Subcutaneous adipose tissue (tissue), 4 donors: ENCODE data around the gene HELZ. TPM values are rescaled to one million over a fixed set of nuclear protein-coding genes. Genes with fewer than 3 reads are reported as not detected.

ENCODE experiments used
- total RNA-seq, 4 donors: library from RNA; depleted of rRNA; stranded (reverse); fragments of >200 nt; gene quantifications; one replicate each; pipeline ENCODE4 v1.1.0, GENCODE V29; 2016
- TF ChIP-seq, protein P1 (sequence below): fragments of 450-650 bp; IDR thresholded peaks from one replicate; pipeline ENCODE4 v1.5.1; 2016; ENCODE audit warnings: low read depth, mild to moderate bottlenecking, control low read depth, antibody characterized with exemption, moderate library complexity

The HELZ gene
- total RNA-seq, 4 donors from 2014 or later, result 74.5 to 83.0 (median 76.8) TPM

DNA sequence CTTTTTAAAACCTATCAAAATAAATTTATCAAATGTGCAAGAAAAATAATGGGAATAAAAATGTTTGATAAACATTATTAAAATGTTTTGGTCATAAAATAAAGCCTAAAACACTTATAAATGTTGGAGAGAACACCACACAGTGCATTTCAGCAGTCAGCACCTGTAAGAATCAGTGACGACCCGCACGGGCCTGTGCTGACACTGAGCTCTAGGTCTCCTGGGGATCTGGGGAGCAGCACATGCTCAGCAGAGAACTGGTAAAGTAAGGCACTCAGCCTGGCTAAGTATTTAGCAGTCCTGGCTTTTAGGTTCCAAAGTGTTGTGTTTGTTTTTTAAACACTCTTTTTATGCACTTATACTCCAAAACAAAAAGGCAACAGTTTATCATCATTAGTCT is 46.9 kb downstream of the HELZ start:
- TF ChIP-seq, protein P1, sequence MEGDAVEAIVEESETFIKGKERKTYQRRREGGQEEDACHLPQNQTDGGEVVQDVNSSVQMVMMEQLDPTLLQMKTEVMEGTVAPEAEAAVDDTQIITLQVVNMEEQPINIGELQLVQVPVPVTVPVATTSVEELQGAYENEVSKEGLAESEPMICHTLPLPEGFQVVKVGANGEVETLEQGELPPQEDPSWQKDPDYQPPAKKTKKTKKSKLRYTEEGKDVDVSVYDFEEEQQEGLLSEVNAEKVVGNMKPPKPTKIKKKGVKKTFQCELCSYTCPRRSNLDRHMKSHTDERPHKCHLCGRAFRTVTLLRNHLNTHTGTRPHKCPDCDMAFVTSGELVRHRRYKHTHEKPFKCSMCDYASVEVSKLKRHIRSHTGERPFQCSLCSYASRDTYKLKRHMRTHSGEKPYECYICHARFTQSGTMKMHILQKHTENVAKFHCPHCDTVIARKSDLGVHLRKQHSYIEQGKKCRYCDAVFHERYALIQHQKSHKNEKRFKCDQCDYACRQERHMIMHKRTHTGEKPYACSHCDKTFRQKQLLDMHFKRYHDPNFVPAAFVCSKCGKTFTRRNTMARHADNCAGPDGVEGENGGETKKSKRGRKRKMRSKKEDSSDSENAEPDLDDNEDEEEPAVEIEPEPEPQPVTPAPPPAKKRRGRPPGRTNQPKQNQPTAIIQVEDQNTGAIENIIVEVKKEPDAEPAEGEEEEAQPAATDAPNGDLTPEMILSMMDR, result no peak

DNA sequence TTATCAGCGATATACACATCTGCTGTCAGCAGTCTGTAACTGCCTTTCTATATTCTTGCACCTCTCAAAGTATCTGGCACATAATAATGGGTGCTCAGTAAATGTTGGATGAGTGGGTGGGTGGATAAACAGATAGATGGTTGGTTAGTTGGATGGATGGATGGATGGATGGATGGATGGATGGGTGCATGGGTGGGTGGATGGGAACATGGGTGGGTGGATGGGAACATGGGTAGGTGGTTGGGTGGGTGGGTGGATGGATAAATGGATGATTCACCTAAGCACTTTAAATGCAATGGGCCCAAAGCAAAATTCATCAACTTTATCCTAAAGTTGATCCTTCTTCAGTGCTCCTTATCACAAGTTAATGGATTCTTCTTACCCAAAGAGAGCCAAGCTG is 48.6 kb downstream of the HELZ start:
- TF ChIP-seq, protein P1, result no peak

DNA sequence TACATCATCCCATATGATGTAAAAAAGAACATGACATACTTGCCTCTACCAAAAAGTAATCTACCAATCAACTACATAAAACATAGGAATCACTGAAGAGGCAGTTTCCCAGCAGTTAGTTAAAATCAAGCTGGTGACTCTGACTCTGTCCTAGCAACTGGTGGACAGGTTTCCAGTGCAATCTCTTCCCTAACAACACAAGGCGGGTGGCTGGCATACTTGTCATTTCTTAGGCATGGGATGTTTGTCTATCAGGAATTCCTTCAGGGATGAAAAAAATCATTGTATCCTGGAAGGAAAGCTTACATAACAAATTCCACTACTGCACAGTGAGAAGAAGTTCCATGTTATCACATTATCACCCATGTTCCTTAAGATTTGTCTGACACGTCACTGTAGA is 50.9 kb downstream of the HELZ start:
- TF ChIP-seq, protein P1, result no peak

DNA sequence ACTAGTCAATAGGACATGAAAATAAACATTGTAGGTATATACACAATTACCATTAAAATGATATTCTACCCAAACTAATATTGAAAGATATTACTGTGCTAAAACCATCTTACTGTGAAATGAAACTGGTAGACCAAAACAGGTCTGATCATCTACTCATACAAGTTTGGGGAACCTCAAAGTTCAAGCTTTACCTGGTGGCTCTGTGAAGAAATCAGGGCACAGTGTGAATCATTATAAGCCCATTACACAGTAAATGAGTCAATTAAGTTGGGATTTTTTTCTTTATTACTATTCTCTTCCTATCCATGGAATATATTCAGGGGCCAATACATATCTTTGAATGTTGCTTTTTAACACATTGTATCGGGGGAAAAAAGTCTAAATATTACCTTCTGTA is 57.1 kb downstream of the HELZ start:
- TF ChIP-seq, protein P1, result no peak

DNA sequence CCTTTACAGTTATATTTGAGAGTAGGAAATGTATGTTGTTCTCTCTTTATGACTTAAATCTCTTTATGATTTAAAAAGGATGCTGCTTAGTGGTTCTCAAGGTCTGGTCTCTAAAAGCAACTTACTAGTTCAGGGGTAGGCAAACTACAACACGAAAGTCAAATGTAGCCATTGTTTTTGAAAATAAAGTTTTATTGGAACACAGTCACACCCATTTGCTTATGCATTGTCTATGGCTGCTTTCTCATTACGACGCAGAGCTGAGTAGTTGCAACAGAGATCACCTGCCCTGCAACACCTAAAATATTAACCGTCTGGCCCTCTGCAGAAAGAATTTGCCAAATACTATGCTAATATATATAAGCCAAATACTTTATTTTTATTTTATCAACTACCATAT is 58.2 kb downstream of the HELZ start:
- TF ChIP-seq, protein P1, result no peak

DNA sequence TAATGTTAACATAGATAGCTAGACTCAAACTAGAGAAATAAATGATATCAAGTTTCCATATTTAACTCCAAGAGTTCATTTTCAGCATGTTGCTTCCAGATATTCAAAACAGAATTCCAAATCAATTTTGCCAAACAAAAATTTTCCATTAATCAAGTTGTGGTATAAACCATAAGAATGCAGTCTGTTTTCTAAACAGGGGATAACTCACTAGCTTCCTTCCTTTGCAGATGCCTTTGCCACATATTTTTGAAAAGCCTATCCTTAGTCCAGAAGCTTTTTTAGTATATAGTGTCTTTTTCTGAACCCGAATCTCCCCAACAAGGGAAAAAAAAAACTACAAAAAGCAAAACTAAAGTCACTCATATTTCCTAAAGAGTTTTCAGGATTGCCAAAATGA is 61.5 kb downstream of the HELZ start:
- TF ChIP-seq, protein P1, result no peak

DNA sequence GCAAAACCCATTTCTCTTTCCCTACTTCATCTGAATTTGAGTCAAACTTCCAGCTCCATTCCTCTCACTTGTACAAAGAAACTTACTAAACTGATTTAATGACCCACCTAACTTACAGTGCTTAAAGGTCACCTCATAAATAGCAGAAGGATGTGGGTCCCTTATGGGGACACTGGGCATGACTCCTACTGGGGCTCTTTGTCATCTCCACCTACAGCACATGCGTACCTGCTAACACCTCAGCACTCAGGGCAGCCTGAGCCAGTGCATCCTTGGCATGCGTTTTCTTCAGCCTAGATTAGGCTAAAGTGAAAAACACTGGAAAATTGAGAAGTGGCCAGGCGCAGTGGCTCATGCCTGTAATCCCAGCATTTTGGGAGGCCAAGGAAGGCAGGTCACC is 63.2 kb downstream of the HELZ start:
- TF ChIP-seq, protein P1, result no peak
